NCI-H345 treated with DMSO at 0.1 percent for 48 hours (cell line): ENCODE results near the gene PALMD.

Experiments
- DNase-seq: peaks from one replicate; lab custom pipeline; 2025; ENCODE audit not compliant: unreplicated experiment; lab: John Stamatoyannopoulos, UW

Gene PALMD

DNA sequence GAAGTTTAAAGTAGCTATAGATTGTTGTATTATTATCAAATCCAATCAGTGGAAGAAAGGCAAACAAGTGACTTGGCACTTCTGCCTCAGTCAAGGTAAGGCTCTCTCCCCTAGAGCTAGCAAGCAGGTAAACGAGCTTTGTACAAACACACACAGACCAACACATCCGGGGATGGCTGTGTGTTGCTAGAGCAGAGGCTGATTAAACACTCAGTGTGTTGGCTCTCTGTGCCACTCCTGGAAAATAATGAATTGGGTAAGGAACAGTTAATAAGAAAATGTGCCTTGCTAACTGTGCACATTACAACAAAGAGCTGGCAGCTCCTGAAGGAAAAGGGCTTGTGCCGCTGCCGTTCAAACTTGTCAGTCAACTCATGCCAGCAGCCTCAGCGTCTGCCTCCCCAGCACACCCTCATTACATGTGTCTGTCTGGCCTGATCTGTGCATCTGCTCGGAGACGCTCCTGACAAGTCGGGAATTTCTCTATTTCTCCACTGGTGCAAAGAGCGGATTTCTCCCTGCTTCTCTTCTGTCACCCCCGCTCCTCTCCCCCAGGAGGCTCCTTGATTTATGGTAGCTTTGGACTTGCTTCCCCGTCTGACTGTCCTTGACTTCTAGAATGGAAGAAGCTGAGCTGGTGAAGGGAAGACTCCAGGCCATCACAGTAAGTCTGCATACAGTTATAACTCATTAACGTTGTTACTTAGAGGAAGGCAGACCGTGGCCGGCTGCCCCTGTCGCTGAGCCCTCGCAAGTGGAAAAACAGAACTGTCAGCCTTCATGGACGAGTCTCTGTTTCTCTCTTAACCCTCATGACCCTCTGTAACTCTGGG is at the start of gene PALMD:
TSS of gene PALMD (plus strand) at position 415 of the 833 bp plus-strand sequence. CDS start at position 620, 205 bp downstream.
- DNase-seq, result peak; percentile 54

- no peak for DNase-seq
Measured at GRCh38 chr1:99598738-99599411, 47.0 kb upstream of the PALMD start.

DNA sequence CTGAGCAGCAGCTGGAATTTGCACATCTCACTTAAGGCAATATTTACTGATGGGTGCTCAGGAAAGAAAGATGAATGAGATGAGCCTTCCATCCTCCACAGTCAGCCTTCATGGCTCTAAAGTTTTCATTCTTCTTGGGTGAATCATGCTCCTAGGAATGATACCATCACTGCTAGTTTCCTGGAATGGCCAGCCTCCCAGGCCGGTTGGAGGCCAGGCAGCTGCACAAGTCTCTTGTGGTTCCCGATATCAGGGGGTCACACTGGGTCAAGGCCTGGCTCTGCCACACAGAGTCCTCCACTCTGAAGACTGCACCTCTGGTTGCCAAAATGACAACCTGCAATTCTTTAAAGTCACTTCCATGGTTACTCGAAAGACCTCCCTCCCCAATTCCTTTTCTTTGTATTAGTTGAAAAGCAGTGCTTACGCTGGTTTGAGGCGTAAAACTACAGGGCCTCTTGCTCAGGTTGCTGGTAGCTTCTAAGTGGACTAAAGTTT is 46.2 kb upstream of the PALMD start:
- no peak for DNase-seq

DNA sequence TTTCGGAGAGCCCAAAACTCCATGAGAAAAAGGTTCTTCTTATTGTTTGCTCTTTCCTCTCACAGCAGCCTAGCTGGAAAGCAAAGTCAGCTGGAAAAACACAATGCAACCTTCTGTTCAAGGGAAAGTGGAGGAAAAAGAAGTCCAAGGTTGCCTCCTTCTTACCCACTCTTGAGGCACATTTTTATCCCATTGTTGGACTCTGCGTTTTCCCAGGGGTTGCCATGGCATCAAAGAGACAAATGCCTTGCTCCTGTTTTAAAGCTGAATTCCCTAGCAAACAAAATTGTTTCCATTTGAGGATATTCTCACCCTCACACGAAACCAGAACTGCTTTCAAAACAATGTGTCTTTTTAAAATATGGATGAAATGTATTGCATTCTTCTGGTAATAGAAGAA is 45.1 kb upstream of the PALMD start:
- DNase-seq, result no peak

DNA sequence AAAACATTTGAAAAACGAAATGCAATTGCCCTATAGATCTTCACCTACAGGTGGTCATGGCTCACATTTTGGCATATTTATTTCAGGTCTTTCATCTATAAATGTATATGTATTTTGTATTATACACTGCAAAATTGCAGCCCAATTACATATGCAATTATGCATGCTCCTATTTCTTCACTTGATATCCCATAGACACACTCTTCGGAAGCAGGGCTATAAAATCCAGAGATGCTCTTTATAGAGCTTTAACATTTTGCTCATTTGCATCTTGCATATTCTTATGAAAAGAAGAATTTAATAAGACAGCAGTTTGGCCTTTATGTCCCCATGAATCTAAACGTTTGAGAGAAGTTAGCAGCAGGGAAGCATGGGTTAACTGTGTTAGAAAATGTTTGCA is 44.7 kb upstream of the PALMD start:
- DNase-seq, result no peak

DNA sequence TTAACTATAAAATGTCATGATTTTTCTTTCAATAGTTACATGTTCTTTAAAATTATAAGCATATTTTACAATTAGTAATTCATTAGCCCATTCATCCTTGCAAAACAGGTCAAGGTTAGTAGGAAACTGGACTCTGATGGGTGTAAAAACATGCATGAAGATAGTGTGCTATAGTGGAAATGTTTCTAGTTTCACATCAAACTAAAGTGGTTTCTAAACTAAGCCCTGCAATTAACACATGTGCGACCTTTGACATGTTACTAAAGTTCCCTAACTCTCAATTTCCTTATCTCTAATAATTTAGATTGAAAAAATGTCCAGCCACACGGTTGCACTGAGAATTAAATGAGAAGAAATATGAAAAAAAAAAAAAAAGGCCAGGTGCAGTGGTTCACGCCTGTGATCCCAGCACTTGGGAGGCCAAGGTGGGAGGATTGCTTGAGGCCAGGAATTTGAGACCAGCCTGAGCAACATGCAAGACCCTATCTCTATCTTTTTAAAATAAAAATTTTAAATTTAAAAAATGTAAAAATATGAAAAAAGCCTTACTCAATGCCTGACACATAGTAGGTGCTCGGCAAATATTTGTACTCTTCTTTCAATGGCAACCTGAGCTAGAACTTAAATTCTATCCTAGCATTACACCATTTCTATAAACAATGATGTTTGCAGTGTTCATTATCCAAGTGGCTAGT is 44.1 kb upstream of the PALMD start:
- no peak for DNase-seq

GRCh38 chr1:99602404-99602969 is 43.4 kb upstream of the PALMD start:
- DNase-seq, result no peak

- no peak for DNase-seq
Measured at GRCh38 chr1:99603699-99604560, 42.0 kb upstream of the PALMD start.

DNA sequence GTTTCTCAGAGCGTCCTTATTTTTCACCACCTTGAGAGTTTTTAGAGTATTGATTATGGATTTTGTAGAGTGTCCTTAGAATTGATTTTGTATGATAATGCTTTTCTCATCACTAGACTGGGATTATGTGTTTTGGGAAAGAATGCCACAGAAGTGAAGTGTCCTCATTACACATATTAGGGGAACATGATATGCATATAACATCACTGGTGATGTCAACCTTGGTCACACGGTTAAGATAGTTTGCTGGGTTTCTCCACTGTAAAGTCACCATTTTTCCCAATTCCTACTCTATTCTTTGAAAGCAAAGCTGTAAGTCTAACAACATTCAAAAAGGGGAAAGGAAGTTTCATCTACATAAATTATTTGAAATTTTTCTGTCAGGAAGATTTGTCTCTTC is 39.6 kb upstream of the PALMD start:
- DNase-seq, result no peak

DNA sequence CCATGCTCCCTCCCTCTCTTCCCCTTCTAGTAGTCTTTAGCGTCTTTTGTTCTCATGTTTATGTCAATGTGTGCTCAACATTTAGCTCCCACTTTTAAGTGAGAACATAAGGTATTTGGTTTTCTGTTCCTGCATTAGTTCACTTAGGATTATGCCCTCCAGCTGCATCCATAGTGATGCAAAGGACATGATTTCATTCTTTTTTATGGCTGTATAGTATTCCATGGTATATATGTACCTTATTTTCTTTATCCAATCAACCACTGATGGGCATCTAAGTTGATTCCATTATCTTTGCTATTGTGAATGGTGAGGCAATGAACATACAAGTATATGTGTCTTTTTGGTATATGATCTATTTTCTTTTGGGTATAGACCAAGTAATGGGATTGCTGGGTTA is 38.3 kb upstream of the PALMD start:
- DNase-seq, result no peak

DNA sequence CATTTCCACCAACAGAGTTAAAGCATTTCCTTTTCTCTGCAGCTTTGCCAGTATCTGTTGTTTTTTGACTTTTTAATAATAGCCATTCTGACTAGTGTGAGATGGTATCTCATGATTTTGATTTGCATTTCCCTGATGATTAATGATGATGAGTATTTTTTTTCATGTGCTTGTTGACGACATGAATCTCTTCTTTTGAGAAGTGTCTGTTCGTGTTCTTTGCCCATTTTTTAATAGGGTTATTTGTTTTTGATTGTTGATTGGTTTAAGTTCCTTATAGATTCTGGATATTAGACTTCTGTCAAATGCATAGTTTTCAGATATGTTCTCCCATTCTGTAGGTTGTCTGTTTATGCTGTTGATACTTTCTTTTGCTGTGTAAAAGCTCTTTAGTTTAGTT is 37.9 kb upstream of the PALMD start:
- no peak for DNase-seq

DNA sequence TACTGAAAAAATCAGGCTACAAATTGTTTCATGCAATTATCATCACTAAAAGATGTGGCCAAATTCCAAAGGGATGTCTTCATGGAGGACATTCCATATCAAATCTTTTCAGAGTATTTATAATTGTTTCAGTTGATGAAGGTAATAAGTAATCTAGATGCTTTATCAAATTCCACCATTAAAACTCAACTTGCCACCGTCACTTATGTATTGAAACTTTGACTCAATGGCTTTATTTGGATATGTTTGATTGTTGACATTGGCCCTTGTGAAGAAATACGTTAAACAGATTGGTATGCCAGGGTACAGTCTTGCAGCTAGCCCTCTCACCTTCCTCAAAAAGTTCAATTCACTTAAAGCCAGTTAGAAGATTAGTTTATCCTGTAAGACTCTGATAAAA is 32.2 kb upstream of the PALMD start:
- DNase-seq, result no peak

DNA sequence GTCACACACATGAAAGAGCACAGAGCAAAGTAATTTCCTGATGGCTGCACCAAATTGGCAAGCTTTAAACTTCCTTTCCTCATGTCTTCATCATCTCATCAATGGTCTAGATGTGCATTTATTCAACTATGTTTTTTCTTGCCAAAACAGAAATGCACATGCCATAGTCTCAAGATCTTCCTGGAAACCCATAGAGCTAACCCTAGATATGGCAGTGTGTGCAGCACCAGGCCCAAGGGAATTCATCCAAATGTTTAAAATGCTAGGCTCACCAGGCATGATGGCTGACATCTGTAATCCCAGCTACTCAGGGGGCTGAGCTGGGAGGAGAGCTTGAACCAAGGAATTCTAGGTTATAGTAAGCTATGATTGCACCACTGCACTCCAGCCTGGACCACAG is 31.2 kb upstream of the PALMD start:
- DNase-seq, result no peak

DNA sequence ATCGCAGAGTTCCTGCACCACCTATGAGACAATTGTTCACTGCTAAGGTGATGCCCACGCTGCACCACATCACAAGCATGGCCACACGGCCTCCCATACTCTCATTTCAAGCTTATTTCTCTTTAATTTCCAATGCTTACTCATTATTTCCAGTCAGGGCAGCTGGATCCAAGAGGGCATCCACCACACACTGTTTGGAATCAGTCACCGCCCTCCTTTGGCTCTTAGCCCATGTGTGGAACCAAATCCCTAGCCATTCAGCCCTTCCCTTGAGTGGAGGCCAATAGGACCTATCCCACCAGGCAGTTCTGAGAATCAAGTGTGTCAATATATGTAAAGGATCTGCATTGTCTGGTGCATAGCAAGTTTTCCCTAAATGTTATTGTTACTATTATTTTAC is 26.3 kb upstream of the PALMD start:
- no peak for DNase-seq

GRCh38 chr1:99621340-99621901 is 24.5 kb upstream of the PALMD start:
- no peak for DNase-seq

- no peak for DNase-seq
Measured at GRCh38 chr1:99622702-99623347, 23.1 kb upstream of the PALMD start.

DNA sequence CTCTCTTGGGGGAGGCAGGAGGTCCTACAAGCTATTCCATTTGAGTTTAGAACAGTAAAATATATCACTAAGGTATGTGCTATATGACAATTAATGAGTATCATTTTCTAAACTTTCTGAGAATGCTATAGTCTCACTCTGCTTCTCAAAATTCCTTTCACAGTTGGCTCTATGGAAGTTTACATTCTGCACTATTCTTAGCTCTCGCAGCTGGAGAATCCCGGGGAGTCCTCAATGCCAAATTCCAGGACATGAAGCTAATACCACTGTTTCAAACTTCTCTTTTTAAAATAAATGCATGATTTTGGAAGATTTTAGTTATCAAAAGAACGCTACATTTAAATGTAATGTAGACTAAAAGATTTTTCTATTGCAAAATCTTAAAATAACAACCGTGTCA is 22.4 kb upstream of the PALMD start:
- DNase-seq, result no peak

DNA sequence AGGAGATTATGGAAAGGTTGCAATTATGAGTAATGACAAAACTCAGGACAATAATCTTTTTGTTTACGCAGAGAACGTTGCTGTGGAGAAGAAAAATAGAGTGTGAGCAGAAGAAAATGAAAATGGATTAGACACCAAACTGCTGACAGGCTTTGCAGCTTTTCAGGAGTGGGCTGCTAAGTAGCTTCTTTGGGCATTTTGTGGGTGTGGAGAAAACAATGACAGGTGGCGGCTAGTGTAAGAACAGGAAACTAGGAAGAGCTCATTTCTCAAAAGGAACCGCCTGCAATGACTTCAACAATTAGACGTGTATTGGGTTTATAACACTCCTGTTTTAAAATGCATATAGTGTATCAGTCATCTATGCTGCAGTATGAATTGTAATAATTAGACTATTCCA is 18.3 kb upstream of the PALMD start:
- no peak for DNase-seq

- DNase-seq, result no peak
Measured at GRCh38 chr1:99629164-99629563, 16.7 kb upstream of the PALMD start.
